Measurements from ENCODE around the gene COL20A1. TPM values are rescaled to one million over a fixed set of nuclear protein-coding genes. Genes with fewer than 3 reads are reported as not detected.

Gene COL20A1
- total and polyA plus RNA-seq, 3 donors from 2014 or later: 14.4 to 17.2 (median 17.1) TPM

- intact Hi-C loops (cut with DNase I; ENCODE audit: low total_unique reads): no loop called here
- no peak for DNase-seq
- TF ChIP-seq CTCF (IDR thresholded peaks at IDR 0.05): no peak
- TF ChIP-seq POLR2A (IDR thresholded peaks at IDR 0.05): no peak
- no peaks in the 10 kb centered on the region for H3K27me3 ChIP-seq
- H3K4me3 ChIP-seq: no peak overlapping the region
- no peaks in the 10 kb centered on the region for H3K36me3 ChIP-seq (ENCODE audit: low read depth, missing control alignments)
- H3K9me3 ChIP-seq: no peaks in the 10 kb centered on the region
- H3K4me1 ChIP-seq: no peaks in the 10 kb centered on the region
- 85 to 88% methylated on average over 9 of the region's 9 CpGs for WGBS, 2 donors
- H3K27ac ChIP-seq: no peak overlapping the region
Observed at GRCh38 chr20:63262836-63263235, 30.1 kb upstream of the COL20A1 start.

- no peaks in the 10 kb centered on the region for H3K4me1 ChIP-seq
- no peak overlapping the region for H3K4me3 ChIP-seq
- DNase-seq: no peak
- no peak for TF ChIP-seq POLR2A (IDR thresholded peaks at IDR 0.05)
- TF ChIP-seq CTCF (IDR thresholded peaks at IDR 0.05): no peak
- H3K36me3 ChIP-seq (ENCODE audit: low read depth, missing control alignments): no peaks in the 10 kb centered on the region
- H3K27ac ChIP-seq: no peak overlapping the region
- H3K9me3 ChIP-seq: no peaks in the 10 kb centered on the region
- no peaks in the 10 kb centered on the region for H3K27me3 ChIP-seq
- 86 to 88% methylated on average over 5 to 10 of the region's 10 CpGs for WGBS, 2 donors
- intact Hi-C loops (cut with DNase I; ENCODE audit: low total_unique reads): no loop called here
Observed at GRCh38 chr20:63264000-63264399, 29.0 kb upstream of the COL20A1 start.

- no peaks in the 10 kb centered on the region for H3K9me3 ChIP-seq
- no peaks in the 10 kb centered on the region for H3K4me1 ChIP-seq
- no peak for TF ChIP-seq POLR2A (IDR thresholded peaks at IDR 0.05)
- TF ChIP-seq CTCF (IDR thresholded peaks at IDR 0.05): no peak
- DNase-seq: no peak
- 33 to 52% methylated on average over 14 of the region's 14 CpGs for WGBS, 2 donors
- H3K4me3 ChIP-seq: no peak overlapping the region
- H3K36me3 ChIP-seq (ENCODE audit: low read depth, missing control alignments): no peaks in the 10 kb centered on the region
- no peak overlapping the region for H3K27ac ChIP-seq
- intact Hi-C loops (cut with DNase I; ENCODE audit: low total_unique reads): no loop called here
- no peaks in the 10 kb centered on the region for H3K27me3 ChIP-seq
Observed at GRCh38 chr20:63264519-63264918, 28.5 kb upstream of the COL20A1 start.

GRCh38 chr20:63265891-63266515 is 27.0 kb upstream of the COL20A1 start:
- no peak for DNase-seq
- intact Hi-C loops (cut with DNase I; ENCODE audit: low total_unique reads): no loop called here
- TF ChIP-seq POLR2A (IDR thresholded peaks at IDR 0.05): no peak
- TF ChIP-seq CTCF (IDR thresholded peaks at IDR 0.05): no peak
- Histone ChIP-seq H3K36me3 (ENCODE audit: low read depth, missing control alignments) (no peaks in the 10 kb centered on the region), H3K27ac (no peak overlapping the region), H3K4me1 (no peaks in the 10 kb centered on the region), H3K4me3 (no peak overlapping the region), H3K9me3 (no peaks in the 10 kb centered on the region), H3K27me3 (no peaks in the 10 kb centered on the region)
- 50 to 55% methylated on average over 9 to 12 of the region's 12 CpGs for WGBS, 2 donors

GRCh38 chr20:63267691-63268090 is 25.3 kb upstream of the COL20A1 start:
- Histone ChIP-seq H3K27ac (no peak overlapping the region), H3K9me3 (no peaks in the 10 kb centered on the region), H3K4me3 (no peak overlapping the region), H3K27me3 (no peaks in the 10 kb centered on the region), H3K4me1 (no peaks in the 10 kb centered on the region), H3K36me3 (ENCODE audit: low read depth, missing control alignments) (no peaks in the 10 kb centered on the region)
- intact Hi-C loops (cut with DNase I; ENCODE audit: low total_unique reads): no loop called here
- 68 to 75% methylated on average over 6 to 9 of the region's 9 CpGs for WGBS, 2 donors
- DNase-seq: no peak
- TF ChIP-seq CTCF (IDR thresholded peaks at IDR 0.05): no peak
- TF ChIP-seq POLR2A (IDR thresholded peaks at IDR 0.05): no peak

Data from testis (tissue), 3 donors.